ENCODE data around the gene NMT1. TPM values are rescaled to one million over a fixed set of nuclear protein-coding genes. Genes with fewer than 3 reads are reported as not detected.

The NMT1 gene
- total and polyA plus RNA-seq, 4 donors = 37.7 to 120 (median 48.9) TPM

- Histone ChIP-seq H3K4me3 (no peak overlapping the region), H3K27me3 (ENCODE audit: control insufficient read depth in 3 of 3, insufficient read depth in 3 of 3, low read length in 2 of 3) (no peaks in the 10 kb centered on the region), H3K36me3 (ENCODE audit: control insufficient read depth in 4 of 4, insufficient read depth in 4 of 4, low read length in 4 of 4) (peaks cover 28 to 52% (median 38%) of the 10 kb centered on the region in 4 donors), H3K9ac (ENCODE audit: insufficient read depth in 1 of 2, low read length in 2 of 2) (no peak overlapping the region), H3K27ac (ENCODE audit: low read depth in 1 of 2, low read length in 1 of 2) (no peak overlapping the region), H3K9me3 (ENCODE audit: control insufficient read depth in 4 of 4, insufficient read depth in 3 of 4, low read length in 3 of 4) (no peaks in the 10 kb centered on the region), H3K4me1 (ENCODE audit: control insufficient read depth in 5 of 5, insufficient read depth in 5 of 5, low read length in 5 of 5) (no peaks in the 10 kb centered on the region)
- DNase-seq = no peak
- no peak for ATAC-seq (ENCODE audit: insufficient read depth, low FRiP score)
- no peak for TF ChIP-seq CTCF (IDR thresholded peaks at IDR 0.05; ENCODE audit: control extremely low read depth, extremely low read depth)
- 98 to 99% methylated on average over 4 of the region's 4 CpGs for WGBS, 2 donors
Observed at GRCh38 chr17:45086391-45086790, 25.3 kb downstream of the NMT1 start.

- H3K27ac ChIP-seq (ENCODE audit: low read depth in 1 of 2, low read length in 1 of 2) = no peak overlapping the region
- ATAC-seq (ENCODE audit: insufficient read depth, low FRiP score) (no peak), DNase-seq (no peak)
- TF ChIP-seq CTCF (IDR thresholded peaks at IDR 0.05; ENCODE audit: control extremely low read depth, extremely low read depth) = no peak
- no peaks in the 10 kb centered on the region for H3K9me3 ChIP-seq (ENCODE audit: control insufficient read depth in 4 of 4, insufficient read depth in 3 of 4, low read length in 3 of 4)
- H3K27me3 ChIP-seq (ENCODE audit: control insufficient read depth in 3 of 3, insufficient read depth in 3 of 3, low read length in 2 of 3) = no peaks in the 10 kb centered on the region
- H3K9ac ChIP-seq (ENCODE audit: insufficient read depth in 1 of 2, low read length in 2 of 2) = no peak overlapping the region
- WGBS, 2 donors = 95 to 96% methylated on average over 6 of the region's 6 CpGs
- peaks cover 29 to 53% (median 35%) of the 10 kb centered on the region in 4 donors for H3K36me3 ChIP-seq (ENCODE audit: control insufficient read depth in 4 of 4, insufficient read depth in 4 of 4, low read length in 4 of 4)
- H3K4me3 ChIP-seq = no peak overlapping the region
- no peaks in the 10 kb centered on the region for H3K4me1 ChIP-seq (ENCODE audit: control insufficient read depth in 5 of 5, insufficient read depth in 5 of 5, low read length in 5 of 5)
Observed at GRCh38 chr17:45086865-45087503, 25.9 kb downstream of the NMT1 start.

DNA sequence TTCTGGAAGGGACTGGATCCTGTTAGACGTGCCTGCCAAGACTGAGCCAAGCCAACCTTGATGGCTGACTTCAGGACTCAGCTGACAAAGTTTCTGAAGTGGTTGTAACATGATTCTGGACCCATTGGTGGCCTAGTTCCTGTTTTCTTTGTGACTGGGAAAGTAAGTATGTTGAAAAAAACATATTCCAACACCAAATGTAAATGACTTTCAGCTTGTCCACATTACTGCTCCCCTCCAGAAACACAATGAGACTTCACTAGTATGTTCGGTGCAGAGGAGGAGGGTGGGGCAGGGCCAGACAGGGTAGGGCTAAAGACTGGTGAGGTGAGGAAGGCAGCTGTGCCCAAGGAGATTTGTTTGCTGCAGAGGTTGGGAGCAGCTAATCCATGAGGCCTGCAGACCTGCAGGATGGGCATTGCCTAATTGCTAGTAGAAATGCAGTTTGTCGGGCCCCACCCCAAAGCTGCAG lies 26.4 kb downstream of the NMT1 start:
- ATAC-seq (ENCODE audit: insufficient read depth, low FRiP score) = no peak

More for the DNA sequence above, 26.4 kb downstream of the NMT1 start:
- DNase-seq = peak in 2 of 3 donors; percentile 8 to 28
- Histone ChIP-seq H3K27ac (ENCODE audit: low read depth in 1 of 2, low read length in 1 of 2) (peak overlapping the region in 1 of 2 donors; percentile 20), H3K4me3 (no peak overlapping the region), H3K9ac (ENCODE audit: insufficient read depth in 1 of 2, low read length in 2 of 2) (no peak overlapping the region), H3K9me3 (ENCODE audit: control insufficient read depth in 4 of 4, insufficient read depth in 3 of 4, low read length in 3 of 4) (no peaks in the 10 kb centered on the region), H3K4me1 (ENCODE audit: control insufficient read depth in 5 of 5, insufficient read depth in 5 of 5, low read length in 5 of 5) (peaks cover 0 to 2% (median 0%) of the 10 kb centered on the region in 5 donors), H3K36me3 (ENCODE audit: control insufficient read depth in 4 of 4, insufficient read depth in 4 of 4, low read length in 4 of 4) (peaks cover 24 to 50% (median 36%) of the 10 kb centered on the region in 4 donors), H3K27me3 (ENCODE audit: control insufficient read depth in 3 of 3, insufficient read depth in 3 of 3, low read length in 2 of 3) (no peaks in the 10 kb centered on the region)
- no peak for TF ChIP-seq CTCF (IDR thresholded peaks at IDR 0.05; ENCODE audit: control extremely low read depth, extremely low read depth)
- WGBS, 2 donors = 82 to 85% methylated on average over 3 of the region's 3 CpGs

All from lung (tissue), 12 donors.